HUES64 (cell line): ENCODE data around the gene NLRP5.
"Not testable (repeated sequence)": the region's sequence is repeated elsewhere in the genome, so short reads cannot be mapped to it uniquely, and the experiment has no call there.

Source experiments
- H3K27ac ChIP-seq: 2 replicates; pipeline ENCODE4 v1.7.0; 2013; ENCODE audit warnings: low read depth, low read length, inconsistent platforms
- H3K27me3 ChIP-seq: 2 replicates; pipeline ENCODE4 v1.6.1; 2013; ENCODE audit warnings: mild to moderate bottlenecking, low read length; ENCODE audit not compliant: insufficient read depth
- H3K36me3 ChIP-seq: 2 replicates; pipeline ENCODE4 v1.6.1; 2013; ENCODE audit warnings: mild to moderate bottlenecking, low read length; ENCODE audit not compliant: insufficient read depth
- H3K4me1 ChIP-seq: 2 replicates; pipeline ENCODE4 v1.6.1; 2013; ENCODE audit warnings: mild to moderate bottlenecking, low read length, moderate library complexity; ENCODE audit not compliant: insufficient read depth
- H3K4me3 ChIP-seq: 2 replicates; pipeline ENCODE4 v1.5.1; 2013; ENCODE audit warnings: mild to moderate bottlenecking, low read length, moderate library complexity
- H3K9ac ChIP-seq: 2 replicates; pipeline ENCODE4 v1.6.1; 2013; ENCODE audit warnings: mild to moderate bottlenecking, low read depth, low read length
- H3K9me3 ChIP-seq: 2 replicates; pipeline ENCODE4 v1.6.1; 2013; ENCODE audit warnings: low read depth, low read length; ENCODE audit not compliant: insufficient read depth
- WGBS: fragments of 150-250, 120-280 bp; methylation state at CpG from one replicate; pipeline ENCODE4 v1.1.7; 2013; ENCODE audit warnings: missing lambda C conversion rate; 5-methylcytosine and 5-hydroxymethylcytosine counted together

NLRP5 gene

DNA sequence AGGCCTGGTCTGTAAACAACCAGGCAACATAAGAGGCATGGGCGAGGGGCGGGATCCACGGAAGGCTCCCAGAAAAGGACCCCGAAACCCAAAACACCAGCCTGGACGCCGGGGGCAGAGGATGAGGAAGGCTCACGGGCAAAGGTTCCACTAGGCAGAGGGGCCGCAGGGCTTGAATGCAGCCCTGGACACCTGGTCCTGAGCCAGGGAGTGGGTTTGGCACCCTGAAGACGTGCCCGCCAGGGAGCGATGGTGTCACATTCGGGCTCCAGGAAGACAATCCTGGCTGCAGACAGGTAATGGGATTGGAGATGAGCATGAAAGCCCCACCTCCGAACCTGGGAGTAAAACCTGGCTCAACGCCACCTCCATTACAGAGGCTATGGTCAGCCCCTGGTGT, 102.8 kb downstream of the NLRP5 start:
- Histone ChIP-seq H3K27ac (no peak overlapping the region), H3K36me3 (peaks cover 30% of the 10 kb centered on the region), H3K9me3 (no peaks in the 10 kb centered on the region; the same call in 1 of the 2 replicates), H3K4me3 (no peak overlapping the region), H3K4me1 (peaks cover 11% of the 10 kb centered on the region), H3K9ac (no peak overlapping the region), H3K27me3 (no peaks in the 10 kb centered on the region)
- 94% methylated on average over 14 of the region's 14 CpGs for WGBS

DNA sequence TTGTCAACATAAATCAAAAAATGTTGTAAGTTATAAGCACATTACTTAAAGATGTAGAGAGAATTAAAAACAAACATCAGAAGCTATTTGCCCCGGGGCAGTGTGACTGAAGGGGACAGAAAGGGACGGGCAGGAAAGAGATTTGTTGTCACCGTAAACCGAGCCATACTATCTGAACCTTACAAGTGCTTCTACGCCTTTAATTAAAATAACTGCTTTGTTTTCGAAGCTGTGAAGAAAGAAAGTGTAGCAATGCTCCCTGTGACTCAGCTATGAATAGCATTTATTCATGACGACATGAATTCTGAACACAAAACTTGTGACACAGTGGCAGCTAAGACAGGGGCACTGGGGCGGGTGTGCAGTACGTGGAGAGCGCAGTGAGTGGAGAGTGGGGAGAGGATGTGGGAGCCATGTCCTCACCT, 104.5 kb downstream of the NLRP5 start:
- peaks cover 34% of the 10 kb centered on the region for H3K36me3 ChIP-seq
- no peak overlapping the region; the same call in 1 of the 2 replicates for H3K27ac ChIP-seq
- H3K27me3 ChIP-seq: no peaks in the 10 kb centered on the region
- peaks cover 4% of the 10 kb centered on the region; the same call in 1 of the 2 replicates for H3K4me1 ChIP-seq
- 94% methylated on average over 10 of the region's 10 CpGs for WGBS
- no peaks in the 10 kb centered on the region; the same call in 1 of the 2 replicates for H3K9me3 ChIP-seq
- no peak overlapping the region for H3K4me3 ChIP-seq
- H3K9ac ChIP-seq: 0 out of 2 replicates have a peak overlapping the region, but pooled peaks have one; percentile 31

DNA sequence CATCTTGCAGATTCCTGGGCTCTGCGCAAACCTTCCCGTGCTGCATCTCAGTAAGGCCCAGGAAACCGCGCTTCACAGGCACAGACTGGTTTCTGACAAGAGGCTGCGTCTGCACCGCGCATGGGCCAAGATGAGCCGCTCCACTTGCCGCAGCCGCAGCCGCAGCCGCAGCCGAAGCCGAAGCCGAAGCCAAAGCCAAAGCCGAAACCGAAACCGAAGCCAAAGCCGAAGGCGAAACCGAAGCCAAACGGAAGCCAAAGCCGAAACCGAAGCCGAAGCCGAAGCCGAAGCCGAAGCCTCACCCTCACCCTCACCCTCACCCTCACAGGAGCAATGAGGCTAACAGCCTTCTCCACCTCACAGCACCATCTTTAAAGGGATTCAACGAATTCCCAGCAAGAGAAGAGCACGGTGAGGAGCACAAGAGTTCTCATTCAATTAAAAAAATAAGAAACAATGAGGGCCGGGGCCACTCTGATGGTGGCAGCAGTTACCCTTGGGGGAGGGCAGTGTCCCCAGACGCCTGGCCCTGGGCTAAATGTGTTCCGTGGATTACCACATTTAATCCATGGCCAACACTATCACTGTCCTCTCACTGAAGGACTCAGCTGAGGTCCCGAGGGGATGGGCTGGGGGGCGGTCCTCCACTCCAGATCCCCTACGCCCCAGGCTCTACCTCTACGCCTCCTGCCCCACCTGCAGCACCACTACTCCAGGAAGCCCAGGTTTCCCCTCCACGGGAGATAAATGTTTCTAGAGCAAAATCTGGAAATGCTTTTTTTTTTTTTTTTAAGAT, 105.4 kb downstream of the NLRP5 start:
- WGBS: 91% methylated on average over 37 of the region's 38 CpGs

DNA sequence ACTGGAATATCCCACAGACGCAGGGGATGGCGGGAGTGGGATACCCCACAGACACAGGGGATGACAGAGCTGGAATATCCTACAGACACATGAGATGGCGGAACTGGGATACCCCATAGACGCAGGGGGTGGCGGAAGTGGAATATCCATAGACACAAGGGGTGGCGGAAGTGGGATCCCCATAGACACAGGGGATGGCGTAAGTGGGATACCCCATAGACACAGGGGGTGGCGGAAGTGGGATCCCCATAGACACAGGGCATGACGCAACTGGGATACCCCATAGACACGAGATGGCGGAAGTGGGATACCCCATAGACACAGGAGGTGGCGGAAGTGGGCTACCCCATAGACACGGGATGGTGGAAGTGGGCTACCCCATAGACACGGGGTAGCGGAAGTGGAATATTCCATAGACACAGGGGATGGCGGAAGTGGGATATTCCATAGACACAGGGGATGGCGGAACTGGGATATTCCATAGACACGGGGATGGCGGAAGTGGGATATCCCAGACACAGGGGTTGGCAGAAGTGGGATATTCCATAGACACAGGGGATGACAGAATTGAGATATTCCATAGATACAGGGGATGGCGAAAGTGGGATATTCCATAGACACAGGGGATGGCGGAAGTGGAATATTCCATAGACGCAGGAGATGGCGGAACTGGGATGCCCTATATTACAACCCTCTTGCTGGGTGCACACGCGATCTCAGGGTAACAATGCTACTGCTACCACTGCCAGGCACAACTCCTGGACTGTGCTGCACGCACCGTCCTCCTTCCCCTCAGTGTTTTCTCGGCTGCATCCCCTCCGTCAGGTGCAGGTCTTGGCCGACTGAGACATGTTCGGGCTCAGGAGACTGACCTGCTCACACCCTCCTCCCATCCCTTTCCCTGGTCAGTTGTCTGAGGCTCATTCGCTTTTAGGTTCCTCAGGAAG, 106.4 kb downstream of the NLRP5 start:
- Histone ChIP-seq H3K36me3 (peaks cover 43% of the 10 kb centered on the region), H3K27ac (no peak overlapping the region), H3K9me3 (no peaks in the 10 kb centered on the region; the same call in 1 of the 2 replicates), H3K4me3 (no peak overlapping the region), H3K4me1 (peaks cover 4% of the 10 kb centered on the region; the same call in 1 of the 2 replicates), H3K27me3 (no peaks in the 10 kb centered on the region), H3K9ac (no peak overlapping the region)
- 97% methylated on average over 32 of the region's 32 CpGs for WGBS

More for the DNA sequence above, 105.4 kb downstream of the NLRP5 start:
- Histone ChIP-seq H3K4me3 (no peak overlapping the region), H3K27me3 (no peaks in the 10 kb centered on the region), H3K36me3 (peaks cover 37% of the 10 kb centered on the region), H3K9ac (0 out of 2 replicates have a peak overlapping the region, but pooled peaks have one; percentile 31), H3K9me3 (no peaks in the 10 kb centered on the region; the same call in 1 of the 2 replicates), H3K4me1 (peaks cover 4% of the 10 kb centered on the region; the same call in 1 of the 2 replicates), H3K27ac (no peak overlapping the region; the same call in 1 of the 2 replicates)

DNA sequence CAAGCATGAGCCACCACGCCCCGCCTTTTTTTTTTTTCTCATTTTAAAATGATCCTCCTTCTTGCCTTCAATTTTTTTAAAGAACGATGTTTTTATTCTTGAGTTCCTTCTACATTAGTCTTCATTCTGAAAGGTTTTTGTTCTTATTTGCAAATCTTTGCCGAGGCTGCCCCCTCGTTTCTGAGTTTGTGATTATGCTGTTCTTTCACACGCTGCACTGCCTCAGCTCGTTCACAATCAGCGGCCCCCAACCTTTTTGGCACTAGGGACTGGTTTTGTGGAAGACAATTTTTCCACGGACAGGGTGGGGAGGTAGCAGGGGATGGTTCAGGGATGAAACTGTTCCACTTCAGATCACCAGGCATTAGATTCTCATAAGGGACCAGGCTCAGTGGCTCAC, 107.9 kb downstream of the NLRP5 start:
- peaks cover 4% of the 10 kb centered on the region; the same call in 1 of the 2 replicates for H3K4me1 ChIP-seq
- H3K4me3 ChIP-seq: no peak overlapping the region
- H3K27me3 ChIP-seq: no peaks in the 10 kb centered on the region
- H3K27ac ChIP-seq: no peak overlapping the region
- 80% methylated on average over 9 of the region's 9 CpGs for WGBS
- no peaks in the 10 kb centered on the region; the same call in 1 of the 2 replicates for H3K9me3 ChIP-seq
- no peak overlapping the region for H3K9ac ChIP-seq
- H3K36me3 ChIP-seq: peaks cover 44% of the 10 kb centered on the region

DNA sequence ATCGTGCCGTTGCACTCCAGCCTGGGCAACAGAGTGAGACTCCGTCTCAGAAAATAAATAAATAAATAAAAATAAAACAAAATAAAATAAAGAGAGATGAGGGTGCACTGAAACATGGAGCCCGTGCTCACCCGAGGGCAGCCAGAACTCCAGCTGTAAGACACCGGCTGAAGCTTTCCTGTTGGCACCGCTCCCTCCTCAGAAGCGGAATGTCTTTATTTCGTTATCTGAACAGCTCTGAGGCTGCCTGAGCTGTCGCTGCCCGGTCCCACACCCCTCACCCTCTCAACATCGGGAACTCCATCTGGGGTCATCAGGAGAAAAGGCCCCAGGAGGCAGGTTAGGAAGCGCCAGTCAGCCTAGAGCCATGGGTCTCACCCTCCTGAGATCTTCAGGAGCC, 110.1 kb downstream of the NLRP5 start:
- H3K36me3 ChIP-seq: peaks cover 56% of the 10 kb centered on the region
- no peak overlapping the region for H3K27ac ChIP-seq
- H3K4me1 ChIP-seq: peaks cover 4% of the 10 kb centered on the region; the same call in 1 of the 2 replicates
- H3K4me3 ChIP-seq: no peak overlapping the region
- 93% methylated on average over 10 of the region's 13 CpGs for WGBS
- no peak overlapping the region for H3K9ac ChIP-seq
- no peaks in the 10 kb centered on the region for H3K27me3 ChIP-seq
- H3K9me3 ChIP-seq: no peaks in the 10 kb centered on the region; the same call in 1 of the 2 replicates

DNA sequence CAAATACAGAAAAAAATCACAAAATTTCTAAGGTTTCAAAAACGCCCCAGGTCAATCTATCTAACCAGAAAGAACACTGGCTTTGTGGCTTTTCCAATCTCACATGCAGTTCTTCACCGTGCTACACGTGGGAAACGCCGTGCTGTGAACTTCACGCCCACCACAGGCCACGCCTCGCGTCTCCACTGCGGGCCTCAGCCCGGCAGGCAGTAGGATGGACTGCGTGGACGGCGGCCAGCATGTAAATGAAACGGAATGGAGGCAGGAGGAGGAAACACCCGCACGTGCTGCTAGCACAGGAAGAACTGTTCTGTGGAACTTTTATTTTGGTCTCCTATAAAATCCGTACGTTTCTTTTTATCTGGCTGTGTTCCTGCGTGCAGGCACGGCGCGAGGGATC, 110.7 kb downstream of the NLRP5 start:
- Histone ChIP-seq H3K27me3 (no peaks in the 10 kb centered on the region), H3K9ac (no peak overlapping the region), H3K9me3 (no peaks in the 10 kb centered on the region; the same call in 1 of the 2 replicates), H3K36me3 (peaks cover 63% of the 10 kb centered on the region), H3K27ac (no peak overlapping the region), H3K4me3 (no peak overlapping the region), H3K4me1 (no peaks in the 10 kb centered on the region)
- 95% methylated on average over 23 of the region's 23 CpGs for WGBS

DNA sequence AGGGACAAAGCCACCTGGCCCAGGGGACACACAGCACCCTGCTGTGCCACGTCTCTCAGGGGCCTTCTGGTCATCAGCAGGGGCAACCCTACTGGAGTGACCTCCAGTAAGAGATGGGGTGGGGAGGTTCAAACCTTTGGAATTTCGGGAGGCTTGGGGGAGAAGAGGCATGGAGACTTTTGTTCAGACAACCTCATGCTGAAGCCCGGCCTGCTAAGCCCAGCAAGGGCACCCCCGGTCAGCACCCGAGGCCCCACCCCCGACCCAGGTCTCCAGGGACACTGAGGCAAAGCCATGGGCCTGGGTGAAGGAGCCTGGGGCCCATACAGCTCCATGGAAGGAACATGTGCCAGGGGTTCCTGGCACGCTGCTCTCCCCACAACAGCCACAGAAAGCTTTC, 111.2 kb downstream of the NLRP5 start:
- 93% methylated on average over 7 of the region's 7 CpGs for WGBS
- H3K27ac ChIP-seq: no peak overlapping the region
- no peak overlapping the region for H3K9ac ChIP-seq
- no peaks in the 10 kb centered on the region for H3K4me1 ChIP-seq
- no peaks in the 10 kb centered on the region; the same call in 1 of the 2 replicates for H3K9me3 ChIP-seq
- H3K4me3 ChIP-seq: no peak overlapping the region
- no peaks in the 10 kb centered on the region for H3K27me3 ChIP-seq
- H3K36me3 ChIP-seq: peaks cover 67% of the 10 kb centered on the region

DNA sequence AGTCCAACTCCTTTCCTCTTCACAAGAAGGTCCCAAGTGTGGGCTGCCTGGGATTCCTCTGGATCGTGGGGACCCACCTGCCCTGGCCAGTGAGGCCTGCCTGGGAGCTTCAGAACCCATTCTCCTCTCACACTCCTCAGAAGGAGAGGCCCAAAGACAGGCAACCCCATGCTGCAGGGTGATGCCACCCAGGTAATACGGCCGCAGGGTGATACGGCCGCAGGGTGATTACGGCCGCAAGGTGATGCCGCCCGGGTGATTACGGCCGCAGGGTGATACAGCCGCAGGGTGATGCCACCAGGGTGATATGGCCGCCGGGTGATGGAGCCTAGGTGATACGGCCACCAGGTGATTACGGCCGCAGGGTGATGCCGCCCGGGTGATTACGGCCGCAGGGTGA, 111.7 kb downstream of the NLRP5 start:
- WGBS: 96% methylated on average over 21 of the region's 21 CpGs
- not testable (repeated sequence) for H3K27ac ChIP-seq, H3K4me3 ChIP-seq, H3K4me1 ChIP-seq, H3K9me3 ChIP-seq, H3K27me3 ChIP-seq, H3K9ac ChIP-seq
- peaks cover 63% of the 10 kb centered on the region for H3K36me3 ChIP-seq

DNA sequence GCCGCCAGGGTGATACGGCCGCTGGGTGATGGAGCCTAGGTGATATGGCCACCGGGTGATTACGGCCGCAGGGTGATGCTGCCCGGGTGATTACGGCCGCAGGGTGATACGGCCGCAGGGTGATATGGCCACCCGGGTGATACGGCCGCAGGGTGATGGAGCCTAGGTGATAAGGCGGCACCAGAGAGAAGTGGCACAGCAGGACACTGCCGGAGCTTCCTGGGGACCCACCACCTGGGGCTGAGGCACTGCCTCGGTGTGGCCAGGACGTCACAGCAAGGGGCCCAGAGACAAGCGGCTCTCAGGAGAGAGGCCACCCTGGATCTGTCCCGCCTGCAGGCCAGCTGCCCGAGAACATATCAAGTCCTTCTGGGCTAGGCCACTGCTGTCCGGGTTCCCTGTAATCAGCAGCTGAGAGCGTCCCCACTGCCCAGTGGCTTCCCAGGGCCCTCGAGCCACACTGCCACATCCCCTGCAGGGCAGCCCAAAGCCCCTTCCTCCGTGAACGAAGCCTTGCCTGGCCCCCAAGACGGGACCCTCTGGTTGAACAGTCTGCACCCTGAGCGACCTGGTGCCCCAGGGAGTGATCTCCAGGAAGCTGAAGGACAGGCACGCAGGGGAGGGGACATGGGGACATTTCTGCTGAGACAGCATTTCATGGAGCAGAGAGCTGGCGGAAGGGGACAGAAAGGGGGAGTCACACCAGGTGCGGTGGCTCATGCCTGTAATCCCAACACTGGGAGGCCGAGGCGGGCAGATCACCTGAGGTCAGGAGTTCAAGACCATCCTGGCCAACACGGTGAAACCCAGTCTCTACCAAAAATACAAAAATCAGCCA, 112.4 kb downstream of the NLRP5 start:
- Histone ChIP-seq H3K36me3 (peaks cover 57% of the 10 kb centered on the region), H3K9ac (no peak overlapping the region), H3K4me3 (no peak overlapping the region), H3K4me1 (no peaks in the 10 kb centered on the region), H3K9me3 (no peaks in the 10 kb centered on the region), H3K27me3 (no peaks in the 10 kb centered on the region), H3K27ac (no peak overlapping the region)
- 95% methylated on average over 34 of the region's 34 CpGs for WGBS
